ENCODE measurements around the gene SH3GL1.

Gene SH3GL1

GRCh38 chr19:4376991-4377781 is 23.2 kb downstream of the SH3GL1 start:
- Histone ChIP-seq H3K9me3 (ENCODE audit: control insufficient read depth, low read depth, low read length) (no peaks in the 10 kb centered on the region), H3K27ac (ENCODE audit: low read length) (no peak overlapping the region), H3K36me3 (ENCODE audit: control insufficient read depth, low read depth, low read length) (no peaks in the 10 kb centered on the region), H3K27me3 (ENCODE audit: control insufficient read depth, insufficient read depth, low read length) (no peaks in the 10 kb centered on the region), H3K4me1 (ENCODE audit: control insufficient read depth, low read depth, low read length) (peaks cover 24% of the 10 kb centered on the region), H3K4me3 (ENCODE audit: low read length) (no peak overlapping the region), H3K9ac (ENCODE audit: low read length) (no peak overlapping the region)

- H3K27me3 ChIP-seq (ENCODE audit: control insufficient read depth, insufficient read depth, low read length) = no peaks in the 10 kb centered on the region
- H3K4me3 ChIP-seq (ENCODE audit: low read length) = no peak overlapping the region
- peaks cover 24% of the 10 kb centered on the region for H3K4me1 ChIP-seq (ENCODE audit: control insufficient read depth, low read depth, low read length)
- no peaks in the 10 kb centered on the region for H3K9me3 ChIP-seq (ENCODE audit: control insufficient read depth, low read depth, low read length)
- no peak overlapping the region for H3K9ac ChIP-seq (ENCODE audit: low read length)
- H3K36me3 ChIP-seq (ENCODE audit: control insufficient read depth, low read depth, low read length) = no peaks in the 10 kb centered on the region
- no peak overlapping the region for H3K27ac ChIP-seq (ENCODE audit: low read length)
Measured at GRCh38 chr19:4376671-4376990, 23.7 kb downstream of the SH3GL1 start.

GRCh38 chr19:4376028-4376670 is 24.2 kb downstream of the SH3GL1 start:
- Histone ChIP-seq H3K9ac (ENCODE audit: low read length) (no peak overlapping the region), H3K9me3 (ENCODE audit: control insufficient read depth, low read depth, low read length) (no peaks in the 10 kb centered on the region), H3K36me3 (ENCODE audit: control insufficient read depth, low read depth, low read length) (no peaks in the 10 kb centered on the region), H3K27ac (ENCODE audit: low read length) (no peak overlapping the region), H3K4me3 (ENCODE audit: low read length) (no peak overlapping the region), H3K27me3 (ENCODE audit: control insufficient read depth, insufficient read depth, low read length) (no peaks in the 10 kb centered on the region), H3K4me1 (ENCODE audit: control insufficient read depth, low read depth, low read length) (peaks cover 24% of the 10 kb centered on the region)

- Histone ChIP-seq H3K36me3 (ENCODE audit: control insufficient read depth, low read depth, low read length) (no peaks in the 10 kb centered on the region), H3K27me3 (ENCODE audit: control insufficient read depth, insufficient read depth, low read length) (no peaks in the 10 kb centered on the region), H3K9me3 (ENCODE audit: control insufficient read depth, low read depth, low read length) (no peaks in the 10 kb centered on the region), H3K9ac (ENCODE audit: low read length) (peak overlapping the region; percentile 33), H3K27ac (ENCODE audit: low read length) (no peak overlapping the region), H3K4me3 (ENCODE audit: low read length) (no peak overlapping the region), H3K4me1 (ENCODE audit: control insufficient read depth, low read depth, low read length) (peaks cover 24% of the 10 kb centered on the region)
Measured at GRCh38 chr19:4375164-4376027, 25.0 kb downstream of the SH3GL1 start.

- Histone ChIP-seq H3K27me3 (ENCODE audit: control insufficient read depth, insufficient read depth, low read length) (no peaks in the 10 kb centered on the region), H3K27ac (ENCODE audit: low read length) (no peak overlapping the region), H3K9ac (ENCODE audit: low read length) (peak overlapping the region; percentile 33), H3K9me3 (ENCODE audit: control insufficient read depth, low read depth, low read length) (no peaks in the 10 kb centered on the region), H3K4me3 (ENCODE audit: low read length) (no peak overlapping the region), H3K36me3 (ENCODE audit: control insufficient read depth, low read depth, low read length) (no peaks in the 10 kb centered on the region), H3K4me1 (ENCODE audit: control insufficient read depth, low read depth, low read length) (peaks cover 24% of the 10 kb centered on the region)
Measured at GRCh38 chr19:4374498-4375163, 25.7 kb downstream of the SH3GL1 start.

GRCh38 chr19:4373601-4374497 is 26.5 kb downstream of the SH3GL1 start:
- H3K4me3 ChIP-seq (ENCODE audit: low read length) = no peak overlapping the region
- no peak overlapping the region for H3K9ac ChIP-seq (ENCODE audit: low read length)
- H3K4me1 ChIP-seq (ENCODE audit: control insufficient read depth, low read depth, low read length) = peaks cover 28% of the 10 kb centered on the region
- H3K9me3 ChIP-seq (ENCODE audit: control insufficient read depth, low read depth, low read length) = no peaks in the 10 kb centered on the region
- no peaks in the 10 kb centered on the region for H3K27me3 ChIP-seq (ENCODE audit: control insufficient read depth, insufficient read depth, low read length)
- no peaks in the 10 kb centered on the region for H3K36me3 ChIP-seq (ENCODE audit: control insufficient read depth, low read depth, low read length)
- no peak overlapping the region for H3K27ac ChIP-seq (ENCODE audit: low read length)

GRCh38 chr19:4373013-4373367 is 27.4 kb downstream of the SH3GL1 start:
- H3K9ac ChIP-seq (ENCODE audit: low read length) = no peak overlapping the region
- no peak overlapping the region for H3K4me3 ChIP-seq (ENCODE audit: low read length)
- H3K27me3 ChIP-seq (ENCODE audit: control insufficient read depth, insufficient read depth, low read length) = no peaks in the 10 kb centered on the region
- H3K9me3 ChIP-seq (ENCODE audit: control insufficient read depth, low read depth, low read length) = no peaks in the 10 kb centered on the region
- H3K4me1 ChIP-seq (ENCODE audit: control insufficient read depth, low read depth, low read length) = peaks cover 29% of the 10 kb centered on the region
- no peak overlapping the region for H3K27ac ChIP-seq (ENCODE audit: low read length)
- no peaks in the 10 kb centered on the region for H3K36me3 ChIP-seq (ENCODE audit: control insufficient read depth, low read depth, low read length)

GRCh38 chr19:4372165-4373012 is 28.0 kb downstream of the SH3GL1 start:
- no peak overlapping the region for H3K4me3 ChIP-seq (ENCODE audit: low read length)
- no peak overlapping the region for H3K9ac ChIP-seq (ENCODE audit: low read length)
- H3K4me1 ChIP-seq (ENCODE audit: control insufficient read depth, low read depth, low read length) = peaks cover 29% of the 10 kb centered on the region
- no peaks in the 10 kb centered on the region for H3K27me3 ChIP-seq (ENCODE audit: control insufficient read depth, insufficient read depth, low read length)
- no peaks in the 10 kb centered on the region for H3K9me3 ChIP-seq (ENCODE audit: control insufficient read depth, low read depth, low read length)
- H3K27ac ChIP-seq (ENCODE audit: low read length) = no peak overlapping the region
- no peaks in the 10 kb centered on the region for H3K36me3 ChIP-seq (ENCODE audit: control insufficient read depth, low read depth, low read length)

- H3K4me1 ChIP-seq (ENCODE audit: control insufficient read depth, low read depth, low read length) = peaks cover 21% of the 10 kb centered on the region
- no peaks in the 10 kb centered on the region for H3K27me3 ChIP-seq (ENCODE audit: control insufficient read depth, insufficient read depth, low read length)
- no peaks in the 10 kb centered on the region for H3K9me3 ChIP-seq (ENCODE audit: control insufficient read depth, low read depth, low read length)
- H3K36me3 ChIP-seq (ENCODE audit: control insufficient read depth, low read depth, low read length) = no peaks in the 10 kb centered on the region
- H3K9ac ChIP-seq (ENCODE audit: low read length) = no peak overlapping the region
- H3K4me3 ChIP-seq (ENCODE audit: low read length) = no peak overlapping the region
- H3K27ac ChIP-seq (ENCODE audit: low read length) = no peak overlapping the region
Measured at GRCh38 chr19:4371247-4372164, 28.8 kb downstream of the SH3GL1 start.

Data from iPS-18a (cell line).